Sigmoid colon (tissue), 7 donors: ENCODE data around the gene CSTB. TPM values are rescaled to one million over a fixed set of nuclear protein-coding genes. Genes with fewer than 3 reads are reported as not detected.
A peak's percentile ranks its signal among the peaks of the same experiment; 100 is the strongest.

Source experiments
- DNase-seq: peaks from one replicate; pipeline ENCODE4 v3.0.0-alpha.2; 2019
- H3K27ac ChIP-seq, 4 donors: fragments of 200-600 bp; sonication (generic); one replicate each; pipeline ENCODE4 v1.5.1; 2016 to 2019; ENCODE audit warnings: mild to moderate bottlenecking in 1 of 4
- H3K27me3 ChIP-seq, 3 donors: fragments of 200-600 bp; sonication (generic); one replicate each; pipeline ENCODE4 v1.5.1; 2019; ENCODE audit warnings: mild to moderate bottlenecking in 1 of 3
- H3K36me3 ChIP-seq, 4 donors: fragments of 200-600 bp; sonication (generic); one replicate each; pipeline ENCODE4 v1.5.1; 2016 to 2019
- H3K4me1 ChIP-seq, 4 donors: fragments of 200-600 bp; sonication (generic); one replicate each; pipeline ENCODE4 v1.5.1; 2017 to 2019
- H3K4me3 ChIP-seq, 4 donors: fragments of 200-600 bp; sonication (generic); one replicate each; pipeline ENCODE4 v1.5.1; 2017 to 2019; ENCODE audit warnings: mild to moderate bottlenecking in 2 of 4, moderate library complexity in 1 of 4
- H3K9me3 ChIP-seq, 4 donors: fragments of 200-600 bp in 3 of 4; sonication (generic) in 3 of 4; one replicate each; pipeline versions ENCODE4 v1.5.1 to v1.6.1; 2013 to 2019
- CTCF ChIP-seq, 4 experiments: fragments of 450-650 bp in 3 of 4; fragments of 200-600 bp in 1 of 4; IDR thresholded peaks; one replicate each; pipeline ENCODE4 v1.5.1; 2016 to 2019; ENCODE audit warnings: antibody characterized with exemption in 4 of 4, mild to moderate bottlenecking in 3 of 4, moderate library complexity in 2 of 4
- EP300 ChIP-seq, 4 donors: sonication (generic); formaldehyde crosslinking; IDR thresholded peaks; one replicate each; pipeline ENCODE4 v1.6.1; 2017; ENCODE audit warnings: antibody characterized with exemption in 4 of 4
- POLR2A ChIP-seq, 2 donors: fragments of 450-650 bp; IDR thresholded peaks; one replicate each; pipeline ENCODE4 v1.6.1; 2016; ENCODE audit warnings: antibody characterized with exemption in 2 of 2, mild to moderate bottlenecking in 2 of 2, moderate library complexity in 2 of 2
- POLR2AphosphoS5 ChIP-seq, 4 donors: sonication (generic); formaldehyde crosslinking; IDR thresholded peaks; one replicate each; pipeline ENCODE4 v1.6.1; 2017; ENCODE audit warnings: antibody characterized with exemption in 4 of 4
- WGBS, 2 donors: extraction: QIAGEN DNeasy Blood & Tissue Kit; methylation state at CpG; one replicate each; pipeline ENCODE4 v1.1.7; 2013; 5-methylcytosine and 5-hydroxymethylcytosine counted together
- intact Hi-C: fragments of 100-400 bp; cut with DNase I; formaldehyde crosslinking; loops from one replicate; pipeline ENCODE4 v1.15.1; 2023
- polyA plus RNA-seq, 3 donors: library from polyadenylated mRNA; stranded (reverse); fragments of 200-250 nt; gene quantifications; one replicate each; pipeline ENCODE4 v1.2.3, GENCODE V29; 2013
- total RNA-seq, 4 donors: library from RNA; depleted of rRNA; stranded (reverse); fragments of >200 nt; gene quantifications; one replicate each; pipeline ENCODE4 v1.1.0, GENCODE V29; 2016
- donor health status: healthy with polysubstance abuse.
- donor health status: Bipolar disorder and iron deficiency.
- donor health status: healthy.

Gene CSTB
- total and polyA plus RNA-seq, 7 donors: 7.1 to 167 (median 9.7) TPM

GRCh38 chr21:43759651-43760050, 16.5 kb downstream of the CSTB start:
- Histone ChIP-seq H3K9me3 (no peaks in the 10 kb centered on the region), H3K27me3 (no peaks in the 10 kb centered on the region), H3K4me3 (no peak overlapping the region), H3K36me3 (peaks cover 3 to 37% (median 6%) of the 10 kb centered on the region in 4 donors), H3K4me1 (peaks cover 0 to 31% (median 21%) of the 10 kb centered on the region in 4 donors), H3K27ac (peak overlapping the region; percentile 78 to 84 (median 81))
- WGBS, 2 donors: 96 to 97% methylated on average over 19 of the region's 19 CpGs
- no peak for DNase-seq
- TF ChIP-seq CTCF (IDR thresholded peaks at IDR 0.05) (no peak), POLR2AphosphoS5 (IDR thresholded peaks at IDR 0.05) (no peak), POLR2A (IDR thresholded peaks at IDR 0.05) (no peak), EP300 (IDR thresholded peaks at IDR 0.05) (no peak)
- intact Hi-C loops: no loop called here

GRCh38 chr21:43758811-43759210, 17.3 kb downstream of the CSTB start:
- no peak for DNase-seq
- 79 to 81% methylated on average over 10 of the region's 10 CpGs for WGBS, 2 donors
- Histone ChIP-seq H3K27me3 (no peaks in the 10 kb centered on the region), H3K27ac (peak overlapping the region; percentile 78 to 84 (median 81)), H3K4me3 (peak overlapping the region in 3 of 4 donors; percentile 27 to 40 (median 30)), H3K4me1 (peaks cover 0 to 31% (median 21%) of the 10 kb centered on the region in 4 donors), H3K9me3 (no peaks in the 10 kb centered on the region), H3K36me3 (peaks cover 5 to 46% (median 9%) of the 10 kb centered on the region in 4 donors)
- TF ChIP-seq POLR2AphosphoS5 (IDR thresholded peaks at IDR 0.05): peak in 2 of 4 donors; percentile 5 to 48
- TF ChIP-seq EP300 (IDR thresholded peaks at IDR 0.05): no peak
- intact Hi-C loops: no loop called here

- Histone ChIP-seq H3K36me3 (peaks cover 5 to 49% (median 15%) of the 10 kb centered on the region in 4 donors), H3K4me3 (peak overlapping the region; percentile 12 to 40 (median 28)), H3K27ac (peak overlapping the region; percentile 78 to 84 (median 81)), H3K9me3 (no peaks in the 10 kb centered on the region), H3K27me3 (no peaks in the 10 kb centered on the region), H3K4me1 (peaks cover 0 to 31% (median 21%) of the 10 kb centered on the region in 4 donors)
- peak; percentile 83 for DNase-seq
- intact Hi-C loops: no loop called here
- 74 to 80% methylated on average over 18 of the region's 18 CpGs for WGBS, 2 donors
- TF ChIP-seq EP300 (IDR thresholded peaks at IDR 0.05) (no peak), POLR2A (IDR thresholded peaks at IDR 0.05) (no peak), POLR2AphosphoS5 (IDR thresholded peaks at IDR 0.05) (peak in 3 of 4 donors; percentile 9 to 25 (median 24)), CTCF (IDR thresholded peaks at IDR 0.05) (peak in 1 of 4 experiments; percentile 31)
Observed at GRCh38 chr21:43758111-43758641, 17.9 kb downstream of the CSTB start.

GRCh38 chr21:43757601-43758000, 18.5 kb downstream of the CSTB start:
- H3K4me1 ChIP-seq: peaks cover 0 to 31% (median 21%) of the 10 kb centered on the region in 4 donors
- intact Hi-C loops: loop anchor here (2.0 kb wide), 1 partner anchor 29 kb away; no protein-coding TSS in a partner anchor
- H3K27me3 ChIP-seq: no peaks in the 10 kb centered on the region
- 85 to 88% methylated on average over 16 of the region's 16 CpGs for WGBS, 2 donors
- TF ChIP-seq EP300 (IDR thresholded peaks at IDR 0.05) (no peak), POLR2A (IDR thresholded peaks at IDR 0.05) (no peak), POLR2AphosphoS5 (IDR thresholded peaks at IDR 0.05) (peak in 1 of 4 donors; percentile 13)
- H3K9me3 ChIP-seq: no peaks in the 10 kb centered on the region
- H3K27ac ChIP-seq: peak overlapping the region; percentile 78 to 84 (median 81)
- H3K4me3 ChIP-seq: peak overlapping the region in 3 of 4 donors; percentile 27 to 40 (median 30)
- H3K36me3 ChIP-seq: peaks cover 5 to 51% (median 20%) of the 10 kb centered on the region in 4 donors
- DNase-seq: no peak

- no peaks in the 10 kb centered on the region for H3K27me3 ChIP-seq
- H3K4me3 ChIP-seq: no peak overlapping the region
- H3K27ac ChIP-seq: no peak overlapping the region
- no peaks in the 10 kb centered on the region for H3K9me3 ChIP-seq
- WGBS, 2 donors: 96% methylated on average over 37 of the region's 37 CpGs
- TF ChIP-seq POLR2A (IDR thresholded peaks at IDR 0.05) (no peak), EP300 (IDR thresholded peaks at IDR 0.05) (no peak), POLR2AphosphoS5 (IDR thresholded peaks at IDR 0.05) (no peak), CTCF (IDR thresholded peaks at IDR 0.05) (no peak)
- no peak for DNase-seq
- H3K36me3 ChIP-seq: peaks cover 5 to 56% (median 26%) of the 10 kb centered on the region in 4 donors
- peaks cover 0 to 31% (median 21%) of the 10 kb centered on the region in 4 donors for H3K4me1 ChIP-seq
- intact Hi-C loops: loop anchor here (2.0 kb wide), 1 partner anchor 27 kb away; no protein-coding TSS in a partner anchor
Observed at GRCh38 chr21:43755820-43756594, 20.1 kb downstream of the CSTB start.
